Mammary epithelial cell (primary cell): ENCODE results near the gene GSTT2.
"Not testable (repeated sequence)": the region's sequence is repeated elsewhere in the genome, so short reads cannot be mapped to it uniquely, and the experiment has no call there.

Experiments
- EZH2 ChIP-seq: IDR thresholded peaks from 2 replicates; pipeline ENCODE4 v1.6.1; 2012; ENCODE audit warnings: low read length, inconsistent platforms, borderline replicate concordance
- TF ChIP-seq, protein P1 (sequence below), 2 donors: IDR thresholded peaks in 1 of 2; conservative IDR thresholded peaks in 1 of 2; 2 replicates each; pipeline ENCODE4 v1.5.1; 2011 to 2012; ENCODE audit warnings: inconsistent platforms in 2 of 2, low read length in 2 of 2, mild to moderate bottlenecking in 2 of 2, control low read depth in 1 of 2, low read depth in 1 of 2; ENCODE audit not compliant: insufficient read depth in 1 of 2; ENCODE audit errors: extremely low read depth in 1 of 2

DNA sequence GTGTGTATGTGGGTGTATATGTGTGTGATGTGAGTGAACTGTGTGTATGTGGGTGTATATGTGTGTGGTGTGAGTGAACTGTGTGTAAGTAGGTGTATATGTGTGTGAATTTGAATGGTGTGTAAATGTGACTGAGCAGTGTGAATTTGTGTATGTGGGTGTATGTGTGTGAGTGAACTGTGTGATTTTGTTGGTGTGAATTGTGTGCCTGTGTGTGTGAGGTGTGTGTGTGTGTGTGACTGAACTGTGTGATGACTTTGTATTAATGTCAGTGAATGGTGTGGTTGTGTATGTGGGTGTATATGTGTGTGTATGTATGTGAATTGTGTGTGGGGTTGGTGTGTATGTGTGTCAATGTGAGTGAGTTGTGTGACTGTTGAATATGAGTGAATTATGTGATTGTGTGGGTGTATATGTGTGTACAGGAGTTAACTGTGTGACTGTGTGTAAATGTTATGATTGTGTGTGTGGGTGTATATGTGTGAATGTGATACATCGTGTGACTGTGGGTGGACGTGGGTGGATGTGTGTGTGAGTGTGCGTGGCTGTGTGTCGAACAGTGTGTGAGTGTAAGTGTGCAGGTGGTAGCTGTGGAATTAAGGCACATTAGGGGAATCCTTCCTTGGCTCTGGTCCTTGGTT lies 6.7 kb downstream of the GSTT2 start:
- TF ChIP-seq, protein P1, sequence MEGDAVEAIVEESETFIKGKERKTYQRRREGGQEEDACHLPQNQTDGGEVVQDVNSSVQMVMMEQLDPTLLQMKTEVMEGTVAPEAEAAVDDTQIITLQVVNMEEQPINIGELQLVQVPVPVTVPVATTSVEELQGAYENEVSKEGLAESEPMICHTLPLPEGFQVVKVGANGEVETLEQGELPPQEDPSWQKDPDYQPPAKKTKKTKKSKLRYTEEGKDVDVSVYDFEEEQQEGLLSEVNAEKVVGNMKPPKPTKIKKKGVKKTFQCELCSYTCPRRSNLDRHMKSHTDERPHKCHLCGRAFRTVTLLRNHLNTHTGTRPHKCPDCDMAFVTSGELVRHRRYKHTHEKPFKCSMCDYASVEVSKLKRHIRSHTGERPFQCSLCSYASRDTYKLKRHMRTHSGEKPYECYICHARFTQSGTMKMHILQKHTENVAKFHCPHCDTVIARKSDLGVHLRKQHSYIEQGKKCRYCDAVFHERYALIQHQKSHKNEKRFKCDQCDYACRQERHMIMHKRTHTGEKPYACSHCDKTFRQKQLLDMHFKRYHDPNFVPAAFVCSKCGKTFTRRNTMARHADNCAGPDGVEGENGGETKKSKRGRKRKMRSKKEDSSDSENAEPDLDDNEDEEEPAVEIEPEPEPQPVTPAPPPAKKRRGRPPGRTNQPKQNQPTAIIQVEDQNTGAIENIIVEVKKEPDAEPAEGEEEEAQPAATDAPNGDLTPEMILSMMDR (conservative IDR thresholded peaks at IDR 0.05 in 1 of 2, IDR thresholded peaks at IDR 0.05 in 1 of 2; ENCODE audit: extremely low read depth in 1 of 2, insufficient read depth in 1 of 2, low read depth in 1 of 2, low read length in 2 of 2) = not testable (repeated sequence)
- TF ChIP-seq EZH2 = not testable (repeated sequence)
